ENCODE results near the gene SERINC5.

The SERINC5 gene

DNA sequence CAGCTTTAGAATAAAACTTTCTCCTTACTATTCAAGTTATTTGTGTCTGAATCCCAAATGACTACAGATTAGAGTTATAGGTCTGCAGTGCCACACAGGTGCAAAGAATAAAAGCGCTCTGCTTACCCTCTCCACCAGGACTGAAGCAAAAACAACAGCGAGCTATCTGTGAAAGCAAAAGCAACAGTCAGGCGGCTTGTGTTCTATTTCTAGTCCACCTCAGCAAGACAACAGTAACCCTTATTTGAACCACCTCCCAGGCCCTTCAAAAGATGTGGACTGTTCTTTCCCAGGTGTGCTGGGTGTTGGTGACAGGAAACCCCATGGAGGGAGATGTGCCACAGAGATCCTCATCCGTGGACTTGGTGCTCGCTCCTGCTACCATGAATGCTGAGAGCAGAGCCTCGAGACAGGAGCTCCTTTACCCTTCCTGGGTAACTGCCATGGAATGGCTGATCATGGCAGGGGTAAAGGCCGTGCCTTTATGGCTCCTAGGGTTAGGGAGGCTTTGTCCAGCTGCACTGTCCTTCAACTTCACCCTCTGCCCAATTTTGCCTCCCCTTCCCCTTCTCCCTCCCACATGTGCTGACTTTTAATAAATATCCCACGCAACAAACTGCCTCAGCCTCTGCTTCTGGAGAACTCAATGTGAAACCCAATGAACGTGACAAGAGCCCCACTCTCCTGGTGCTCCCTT lies 108.6 kb downstream of the SERINC5 start:
- TF ChIP-seq, protein P1, sequence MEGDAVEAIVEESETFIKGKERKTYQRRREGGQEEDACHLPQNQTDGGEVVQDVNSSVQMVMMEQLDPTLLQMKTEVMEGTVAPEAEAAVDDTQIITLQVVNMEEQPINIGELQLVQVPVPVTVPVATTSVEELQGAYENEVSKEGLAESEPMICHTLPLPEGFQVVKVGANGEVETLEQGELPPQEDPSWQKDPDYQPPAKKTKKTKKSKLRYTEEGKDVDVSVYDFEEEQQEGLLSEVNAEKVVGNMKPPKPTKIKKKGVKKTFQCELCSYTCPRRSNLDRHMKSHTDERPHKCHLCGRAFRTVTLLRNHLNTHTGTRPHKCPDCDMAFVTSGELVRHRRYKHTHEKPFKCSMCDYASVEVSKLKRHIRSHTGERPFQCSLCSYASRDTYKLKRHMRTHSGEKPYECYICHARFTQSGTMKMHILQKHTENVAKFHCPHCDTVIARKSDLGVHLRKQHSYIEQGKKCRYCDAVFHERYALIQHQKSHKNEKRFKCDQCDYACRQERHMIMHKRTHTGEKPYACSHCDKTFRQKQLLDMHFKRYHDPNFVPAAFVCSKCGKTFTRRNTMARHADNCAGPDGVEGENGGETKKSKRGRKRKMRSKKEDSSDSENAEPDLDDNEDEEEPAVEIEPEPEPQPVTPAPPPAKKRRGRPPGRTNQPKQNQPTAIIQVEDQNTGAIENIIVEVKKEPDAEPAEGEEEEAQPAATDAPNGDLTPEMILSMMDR (conservative IDR thresholded peaks at IDR 0.05; ENCODE audit: low read length), result no peak
- no peak for DNase-seq (ENCODE audit: low read depth)
- H3K4me3 ChIP-seq (ENCODE audit: low read length), result no peak overlapping the region

DNA sequence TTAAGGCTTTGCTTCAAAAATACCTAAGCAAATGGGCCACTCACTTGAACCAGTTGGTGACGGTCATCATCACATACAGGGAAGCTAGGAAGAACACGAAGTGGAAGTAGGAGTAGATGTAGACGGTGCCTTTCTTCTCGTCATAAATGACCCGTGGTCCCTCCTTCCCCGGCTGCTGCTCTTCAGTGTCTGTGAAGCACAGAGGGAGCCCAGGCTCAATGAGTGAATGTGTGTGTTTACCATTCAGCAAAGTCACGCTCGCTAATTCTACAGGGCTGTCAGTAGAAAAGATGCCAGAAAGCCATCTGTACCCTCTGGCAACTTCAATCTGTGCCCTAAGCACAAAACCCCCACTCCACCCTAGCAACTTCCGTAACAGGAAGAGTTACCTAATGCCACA lies 109.8 kb downstream of the SERINC5 start:
- no peak overlapping the region for H3K4me3 ChIP-seq (ENCODE audit: low read length)
- TF ChIP-seq, protein P1 (conservative IDR thresholded peaks at IDR 0.05; ENCODE audit: low read length), result no peak
- no peak for DNase-seq (ENCODE audit: low read depth)

DNA sequence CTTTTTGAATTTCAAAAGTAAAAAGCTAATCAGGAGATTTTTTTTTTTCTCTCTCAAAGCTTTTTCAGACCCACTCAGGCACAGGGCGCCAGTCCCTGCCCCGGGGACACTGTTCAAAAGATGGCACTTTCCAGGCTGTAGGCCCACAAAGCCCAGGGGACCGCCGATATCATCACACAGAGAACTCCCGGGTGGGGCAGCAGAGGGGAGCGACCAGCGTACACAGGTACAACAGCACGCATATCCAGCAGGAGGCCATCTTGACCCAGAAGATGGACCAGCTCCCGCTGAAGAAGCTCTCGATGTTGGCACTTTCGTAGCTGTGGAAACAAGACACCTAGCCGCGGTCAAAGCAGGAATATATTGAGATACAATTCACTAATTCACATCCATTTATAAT lies 112.4 kb downstream of the SERINC5 start:
- DNase-seq (ENCODE audit: low read depth), result no peak
- H3K4me3 ChIP-seq (ENCODE audit: low read length), result no peak overlapping the region
- TF ChIP-seq, protein P1 (conservative IDR thresholded peaks at IDR 0.05; ENCODE audit: low read length), result no peak

DNA sequence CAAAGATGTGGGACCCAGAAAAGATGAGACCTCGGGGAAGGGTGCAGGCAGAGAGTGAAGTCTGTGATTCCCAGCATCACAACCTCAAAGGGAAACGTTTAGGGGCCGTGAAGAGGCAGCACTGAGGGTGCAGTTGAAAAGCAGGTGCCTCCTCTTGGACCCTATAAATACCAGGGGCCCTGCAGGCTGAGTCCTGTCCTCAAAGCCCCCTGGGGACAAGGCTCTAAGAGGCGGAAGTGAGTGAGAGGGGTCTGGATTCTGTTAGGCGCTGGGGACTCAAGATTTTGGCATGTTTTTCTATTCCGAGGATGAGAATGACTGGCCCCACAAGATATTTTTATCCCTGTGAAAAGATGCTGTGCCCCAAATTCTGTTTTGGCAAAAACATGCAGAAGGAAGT lies 112.9 kb downstream of the SERINC5 start:
- TF ChIP-seq, protein P1 (conservative IDR thresholded peaks at IDR 0.05; ENCODE audit: low read length), result no peak
- DNase-seq (ENCODE audit: low read depth), result no peak
- no peak overlapping the region for H3K4me3 ChIP-seq (ENCODE audit: low read length)

DNA sequence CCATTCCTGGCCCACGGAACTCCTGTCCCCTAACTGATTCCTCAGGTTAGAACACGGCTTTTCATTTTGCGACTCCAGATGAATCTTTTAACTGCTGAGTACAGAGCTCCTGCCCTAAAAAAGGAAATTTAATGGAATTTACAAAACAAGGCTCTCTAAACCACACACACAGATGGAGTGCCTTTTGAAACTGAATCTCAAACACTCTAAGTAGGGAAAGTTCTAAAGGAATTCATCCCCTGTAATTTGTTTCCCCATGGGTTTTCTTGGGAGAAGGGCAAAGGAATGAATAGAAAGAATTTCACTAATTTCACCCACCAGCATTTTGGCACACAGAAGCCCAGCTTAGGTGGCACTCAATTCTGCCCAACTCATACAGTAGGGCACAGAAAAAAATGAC lies 114.2 kb downstream of the SERINC5 start:
- TF ChIP-seq, protein P1 (conservative IDR thresholded peaks at IDR 0.05; ENCODE audit: low read length), result no peak
- no peak overlapping the region for H3K4me3 ChIP-seq (ENCODE audit: low read length)
- DNase-seq (ENCODE audit: low read depth), result peak; percentile 73

DNA sequence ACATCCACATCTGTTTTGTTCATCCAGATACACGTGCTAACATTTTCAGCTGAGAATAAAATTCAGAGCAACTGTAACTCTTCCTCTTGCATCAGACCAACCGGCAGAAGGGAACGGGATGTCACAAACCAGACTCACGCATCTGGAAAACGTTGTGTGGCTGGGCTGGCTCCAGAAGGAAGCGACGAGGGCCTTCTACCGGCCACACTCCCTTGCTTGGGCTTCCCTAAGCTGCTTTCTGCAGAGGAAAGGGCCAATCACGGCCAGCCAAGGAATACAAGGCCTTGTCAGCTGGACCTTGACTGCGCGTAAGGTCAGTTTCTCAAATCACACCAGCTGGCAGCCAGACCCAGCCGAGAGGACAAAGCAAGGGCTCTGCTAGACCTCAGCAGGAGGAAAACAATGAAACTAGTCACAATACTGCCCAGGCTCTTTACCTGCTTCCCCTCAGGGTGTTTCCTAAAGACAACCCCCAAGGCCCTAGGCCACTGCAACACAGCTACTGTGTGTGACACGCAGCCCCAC lies 114.6 kb downstream of the SERINC5 start:
- peak; percentile 94 for DNase-seq (ENCODE audit: low read depth)

More for the DNA sequence above, 114.6 kb downstream of the SERINC5 start:
- TF ChIP-seq, protein P1 (conservative IDR thresholded peaks at IDR 0.05; ENCODE audit: low read length), result no peak; the same call in 1 of the 2 replicates
- no peak overlapping the region for H3K4me3 ChIP-seq (ENCODE audit: low read length)
